Hematopoietic multipotent progenitor cell treated with erythropoietin and hydrocortisone succinate and interleukin-3 and kit ligand, for 6 days (in vitro differentiated cells): ENCODE measurements around the gene METTL2A.
"Not testable (repeated sequence)": the region's sequence is repeated elsewhere in the genome, so short reads cannot be mapped to it uniquely, and the experiment has no call there.

ENCODE experiments used
- DNase-seq: peaks from one replicate; pipeline ENCODE4 v3.0.0-alpha.2; 2015

METTL2A gene, protein sequence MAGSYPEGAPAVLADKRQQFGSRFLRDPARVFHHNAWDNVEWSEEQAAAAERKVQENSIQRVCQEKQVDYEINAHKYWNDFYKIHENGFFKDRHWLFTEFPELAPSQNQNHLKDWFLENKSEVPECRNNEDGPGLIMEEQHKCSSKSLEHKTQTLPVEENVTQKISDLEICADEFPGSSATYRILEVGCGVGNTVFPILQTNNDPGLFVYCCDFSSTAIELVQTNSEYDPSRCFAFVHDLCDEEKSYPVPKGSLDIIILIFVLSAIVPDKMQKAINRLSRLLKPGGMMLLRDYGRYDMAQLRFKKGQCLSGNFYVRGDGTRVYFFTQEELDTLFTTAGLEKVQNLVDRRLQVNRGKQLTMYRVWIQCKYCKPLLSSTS

DNA sequence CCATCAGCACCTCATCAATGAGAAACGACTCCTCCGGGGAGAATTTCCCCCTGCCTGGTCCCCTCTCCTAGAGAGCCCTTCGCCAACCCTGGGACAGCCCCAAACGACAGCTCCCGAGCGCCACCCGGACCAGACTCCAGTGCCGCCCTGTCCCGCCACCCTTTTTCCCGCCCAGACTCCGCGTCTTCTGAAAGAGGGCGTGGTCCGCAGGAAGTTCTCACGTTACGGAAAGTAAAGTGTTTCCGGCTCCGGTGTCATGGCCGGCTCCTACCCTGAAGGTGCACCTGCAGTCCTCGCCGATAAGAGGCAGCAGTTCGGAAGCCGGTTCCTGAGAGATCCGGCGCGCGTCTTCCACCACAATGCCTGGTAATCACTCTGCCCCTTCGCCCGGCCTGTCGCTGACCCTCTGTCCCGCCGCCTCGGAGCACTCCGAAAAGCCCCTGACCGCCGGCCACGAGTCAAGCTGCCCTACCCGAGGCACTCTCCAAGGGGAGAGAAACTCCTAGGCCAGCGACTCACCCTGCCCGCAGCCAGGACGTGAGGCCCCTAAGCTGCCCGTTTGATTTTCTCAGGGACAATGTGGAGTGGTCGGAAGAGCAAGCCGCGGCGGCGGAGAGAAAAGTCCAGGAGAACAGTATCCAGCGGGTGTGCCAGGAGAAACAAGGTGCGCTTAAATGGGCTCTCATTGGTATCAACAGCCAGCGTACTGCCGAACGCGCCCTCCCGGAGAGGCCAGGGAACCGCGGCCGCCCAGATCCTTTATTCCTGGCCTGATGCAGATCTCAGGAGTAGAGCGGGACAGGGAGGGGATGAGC is at the start of gene METTL2A:
Gene METTL2A, plus strand, starts transcription at position 251 of the 815 bp plus-strand sequence. Its CDS starts 6 bp downstream, at position 257.
- peak; percentile 97 for DNase-seq

DNA sequence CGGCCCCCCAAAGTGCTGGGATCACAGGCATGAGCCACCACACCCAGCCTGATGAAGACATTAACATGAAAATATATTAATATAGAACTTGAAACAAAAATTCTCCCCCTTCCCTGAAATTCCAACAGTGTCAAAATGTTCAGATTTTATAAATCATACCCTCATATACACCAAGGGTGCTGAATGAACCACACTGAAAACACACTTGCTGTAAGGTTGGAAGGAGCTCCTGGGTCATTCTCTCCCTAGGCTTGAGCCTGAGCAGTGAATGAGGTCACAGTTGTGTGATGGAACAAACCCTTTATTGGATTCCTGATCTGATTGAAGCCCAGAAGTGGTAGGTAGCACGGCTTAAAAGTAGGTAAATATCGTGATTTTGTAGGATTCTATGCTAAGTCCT is 43.4 kb upstream of the METTL2A start, which contains the start of gene EFCAB3:
Gene EFCAB3, plus strand, starts transcription at position 301 of the 400 bp plus-strand sequence. CDS start 2,427 bp downstream, outside the sequence.
- DNase-seq, result no peak

DNA sequence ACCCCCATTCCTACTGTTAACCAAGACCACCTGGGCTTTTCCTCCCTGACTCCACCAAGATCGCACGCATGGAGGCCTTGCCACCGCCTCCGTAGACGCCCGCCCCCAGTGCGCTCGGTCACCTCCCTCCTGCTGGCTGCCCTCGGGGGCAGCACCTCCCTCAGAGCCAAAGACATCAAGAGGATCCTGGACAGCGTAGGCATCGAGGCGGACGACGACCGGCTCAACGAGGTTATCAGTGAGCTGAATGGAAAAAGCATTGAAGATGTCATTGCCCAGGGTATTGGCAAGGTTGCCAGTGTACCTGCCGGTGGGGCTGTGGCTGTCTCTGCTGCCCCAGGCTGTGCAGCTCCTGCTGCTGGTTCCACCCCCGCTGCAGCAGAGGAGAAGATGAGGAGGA is 42.1 kb upstream of the METTL2A start:
- no peak for DNase-seq

DNA sequence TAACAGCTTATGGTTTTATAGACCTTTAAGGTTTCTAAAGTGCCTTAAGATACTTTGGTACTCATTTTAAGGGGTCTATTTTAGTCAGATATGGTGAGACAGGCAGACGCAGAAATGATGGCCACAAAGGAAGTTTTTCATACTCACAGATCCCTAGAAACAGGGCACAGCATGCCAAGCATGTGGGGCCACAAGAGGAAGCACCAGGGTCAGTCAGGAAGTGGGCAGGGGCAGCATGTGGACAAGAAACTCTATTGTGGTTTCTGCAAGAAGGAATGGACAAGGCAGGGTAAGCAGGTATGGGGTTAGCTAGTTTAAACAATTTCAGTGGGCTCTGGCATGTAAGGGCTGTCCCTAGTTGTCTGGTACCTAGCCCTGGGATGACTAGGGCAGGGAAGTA is 34.8 kb upstream of the METTL2A start:
- DNase-seq, result peak; percentile 4

DNA sequence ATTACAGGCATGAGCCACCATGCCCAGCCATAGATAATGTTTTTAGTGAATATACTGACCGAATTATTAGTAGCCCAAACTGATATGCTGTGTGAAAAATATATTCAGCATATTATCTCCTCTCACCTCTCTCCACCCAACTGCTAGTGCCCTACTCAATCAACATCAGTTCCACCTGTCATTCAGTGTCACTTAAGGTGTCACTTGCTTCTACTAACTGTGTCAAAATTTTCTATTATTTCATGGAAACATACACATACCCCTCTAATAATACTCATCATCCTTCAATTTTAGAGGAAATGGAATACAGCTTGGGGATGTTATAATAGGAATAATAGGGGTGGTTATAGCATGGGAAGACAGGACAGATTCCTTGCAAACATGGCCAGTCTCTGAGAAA is 30.8 kb upstream of the METTL2A start:
- DNase-seq, result no peak

DNA sequence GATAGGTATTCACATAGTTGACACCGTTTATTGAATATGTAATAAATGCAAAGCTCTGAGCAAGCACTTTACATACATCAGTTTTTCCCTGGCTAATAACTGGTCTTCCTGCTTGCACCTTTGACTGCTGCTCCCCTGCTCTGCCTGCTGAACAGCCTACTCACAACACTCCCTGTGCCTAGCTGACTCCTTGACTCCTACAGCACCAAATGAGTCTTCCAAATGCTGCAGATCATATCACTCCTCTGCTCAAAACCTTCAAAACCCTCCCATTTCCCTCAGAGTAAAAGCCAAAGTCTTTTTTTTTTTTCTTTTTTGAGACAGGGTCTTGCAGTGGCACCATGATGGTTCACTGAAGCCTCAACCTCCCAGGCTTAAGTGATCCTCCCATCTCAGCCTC is 24.8 kb upstream of the METTL2A start:
- no peak for DNase-seq

DNA sequence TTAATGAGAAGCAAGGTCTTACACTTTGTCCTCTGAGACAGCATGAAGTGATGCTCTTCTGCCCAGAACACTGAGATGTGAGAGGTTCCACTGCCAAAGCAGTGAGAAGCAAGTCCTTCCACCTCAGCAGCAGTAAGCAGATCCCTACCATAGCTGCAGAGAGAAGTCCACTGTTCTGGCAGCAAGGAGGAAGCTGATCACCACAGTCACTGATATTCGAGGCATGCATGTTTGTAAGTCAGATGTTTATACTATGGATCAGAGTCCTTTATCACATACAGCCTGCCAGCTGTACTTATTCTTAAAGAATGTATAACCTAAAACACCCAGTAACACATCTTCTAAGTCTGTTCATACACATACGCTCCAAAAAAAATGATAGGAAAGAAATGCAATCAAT is 18.2 kb upstream of the METTL2A start:
- DNase-seq, result no peak

DNA sequence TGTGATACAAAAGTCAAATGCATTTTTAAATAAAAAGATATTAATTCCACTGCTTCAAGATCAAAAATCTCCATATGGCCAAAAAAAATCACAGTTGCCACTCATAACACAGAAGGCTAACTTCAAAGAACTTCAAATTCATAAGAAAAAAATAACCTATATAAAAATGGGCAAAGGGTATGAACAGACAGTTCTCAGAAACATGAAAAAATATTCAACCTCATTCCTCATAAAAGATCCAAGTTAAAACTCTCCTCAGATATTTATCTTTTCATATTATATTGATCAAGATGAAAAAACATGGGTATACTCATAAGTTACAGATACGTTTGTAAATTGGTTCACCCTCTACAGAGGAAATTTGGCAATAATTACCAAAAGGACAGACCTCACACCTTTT is 10.6 kb upstream of the METTL2A start:
- DNase-seq, result not testable (repeated sequence)

DNA sequence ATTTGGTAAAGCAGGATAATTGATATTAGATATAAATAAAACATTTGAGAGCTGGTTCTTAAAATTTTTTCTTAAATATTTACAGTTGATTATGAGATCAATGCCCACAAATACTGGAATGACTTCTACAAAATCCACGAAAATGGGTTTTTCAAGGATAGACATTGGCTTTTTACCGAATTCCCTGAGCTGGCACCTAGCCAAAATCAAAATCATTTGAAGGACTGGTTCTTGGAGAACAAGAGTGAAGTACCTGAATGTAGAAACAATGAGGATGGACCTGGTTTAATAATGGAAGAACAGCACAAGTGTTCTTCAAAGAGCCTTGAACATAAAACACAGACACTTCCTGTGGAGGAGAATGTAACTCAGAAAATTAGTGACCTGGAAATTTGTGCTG is 2.5 kb downstream of the METTL2A start:
- not testable (repeated sequence) for DNase-seq

DNA sequence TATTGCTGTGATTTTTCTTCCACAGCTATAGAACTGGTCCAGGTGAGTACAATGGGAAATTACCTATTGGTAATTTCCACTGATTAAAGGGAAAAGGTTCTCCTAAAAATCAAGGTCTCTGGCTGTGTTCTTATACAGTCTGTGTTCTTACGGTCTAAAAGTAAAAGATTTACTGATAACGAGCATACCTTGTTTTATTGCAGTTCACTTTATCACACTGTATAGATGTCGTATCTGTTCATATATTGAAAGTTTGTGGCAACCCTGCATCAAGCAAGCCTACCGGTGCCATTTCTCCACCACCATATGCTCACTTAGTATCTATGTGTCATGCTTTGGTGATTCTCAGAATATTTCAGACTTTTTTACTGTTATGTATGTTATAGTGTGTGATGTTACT is 11.6 kb downstream of the METTL2A start:
- not testable (repeated sequence) for DNase-seq

DNA sequence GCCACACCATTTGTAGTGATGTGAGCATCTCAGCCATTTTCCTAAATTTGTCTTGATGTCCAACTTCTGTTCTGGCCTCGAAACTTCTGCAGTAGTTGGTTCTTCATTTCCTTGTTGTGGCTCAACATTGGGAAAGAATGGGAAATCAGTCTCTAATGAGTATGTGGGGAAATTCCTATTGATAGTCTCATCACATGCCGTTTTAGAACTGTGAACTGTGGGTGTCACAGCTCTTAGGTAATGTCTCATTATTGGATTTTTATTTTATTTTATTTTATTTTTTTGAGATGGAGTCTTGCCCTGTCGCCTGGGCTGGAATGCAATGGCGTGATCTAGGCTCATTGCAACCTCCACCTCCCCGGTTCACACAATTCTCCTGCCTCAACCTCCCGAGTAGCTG is 17.5 kb downstream of the METTL2A start:
- not testable (repeated sequence) for DNase-seq

DNA sequence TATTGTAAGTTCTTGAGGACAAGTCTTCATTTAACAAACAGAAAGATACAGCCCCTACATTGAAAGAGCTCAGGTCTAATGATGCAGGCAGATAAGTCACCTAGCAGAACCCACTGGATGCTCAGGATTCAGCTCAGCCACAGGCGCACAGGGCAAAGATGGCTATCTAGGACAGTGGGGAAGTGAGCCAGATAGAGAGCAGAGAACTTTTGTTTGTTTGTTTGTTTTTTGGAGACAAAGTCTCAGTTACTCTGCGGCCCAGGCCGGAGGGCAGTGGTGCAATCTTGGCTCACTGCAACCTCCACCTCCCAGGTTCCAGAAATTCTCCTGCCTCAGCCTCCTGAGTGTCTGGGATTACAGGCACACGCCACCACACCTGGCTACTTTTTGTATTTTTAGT is 20.4 kb downstream of the METTL2A start:
- no peak for DNase-seq

DNA sequence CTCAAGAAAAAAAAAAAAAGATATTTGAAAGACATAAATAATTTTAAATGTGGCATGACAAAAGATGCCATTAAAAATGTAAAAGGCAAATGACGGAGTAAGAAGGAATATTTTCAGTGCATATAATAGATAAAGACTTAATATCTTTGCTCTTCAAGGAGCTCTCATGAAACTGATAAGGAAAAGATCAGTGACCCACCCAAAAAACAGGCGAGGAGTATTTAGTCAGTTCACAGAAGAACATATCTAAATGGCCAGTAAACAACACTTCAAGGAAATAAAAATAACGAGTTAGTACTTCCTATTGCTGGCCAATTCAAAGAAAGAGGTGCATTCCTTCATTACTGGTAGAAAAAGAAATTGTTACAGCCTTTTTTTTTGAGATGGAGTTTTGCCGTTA is 22.1 kb downstream of the METTL2A start:
- DNase-seq, result peak; percentile 76

DNA sequence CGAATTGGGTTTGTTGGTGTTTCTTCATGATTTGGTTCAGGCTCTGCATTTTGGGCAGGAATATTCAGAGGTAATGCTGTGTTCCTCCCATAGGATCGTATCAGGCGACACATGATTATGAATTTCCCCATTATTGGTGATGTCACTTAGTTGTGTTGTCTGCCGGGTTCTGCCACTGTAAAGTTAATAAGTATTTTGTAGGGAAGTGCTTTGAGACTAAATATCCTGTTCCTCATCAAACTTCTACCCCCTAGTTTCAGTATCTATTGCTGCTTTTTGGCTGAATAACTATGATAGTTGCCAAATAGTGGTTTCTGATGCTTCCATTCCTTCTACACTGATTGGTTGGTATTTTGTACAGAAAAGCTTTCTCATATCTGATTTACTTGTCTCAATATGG is 28.5 kb downstream of the METTL2A start:
- not testable (repeated sequence) for DNase-seq

DNA sequence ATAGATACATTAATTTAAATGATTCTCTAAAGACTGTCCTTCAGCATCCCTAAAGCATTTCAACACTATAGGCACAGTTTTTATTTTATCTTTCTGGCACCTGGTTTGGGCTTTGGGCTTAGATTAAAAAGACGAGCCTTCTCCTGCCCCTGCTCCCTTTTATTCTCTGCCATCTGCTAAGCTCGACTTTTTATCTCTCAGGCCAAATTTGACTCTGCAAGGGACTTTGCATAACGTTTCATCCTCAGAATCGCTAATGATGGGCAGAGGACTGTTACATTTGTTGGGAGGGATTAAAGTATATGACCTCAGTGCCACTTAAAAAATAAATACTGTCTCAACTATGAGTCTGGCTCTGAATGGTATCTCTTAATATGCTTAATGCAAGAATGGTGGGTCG is 29.3 kb downstream of the METTL2A start:
- peak; percentile 40 for DNase-seq

DNA sequence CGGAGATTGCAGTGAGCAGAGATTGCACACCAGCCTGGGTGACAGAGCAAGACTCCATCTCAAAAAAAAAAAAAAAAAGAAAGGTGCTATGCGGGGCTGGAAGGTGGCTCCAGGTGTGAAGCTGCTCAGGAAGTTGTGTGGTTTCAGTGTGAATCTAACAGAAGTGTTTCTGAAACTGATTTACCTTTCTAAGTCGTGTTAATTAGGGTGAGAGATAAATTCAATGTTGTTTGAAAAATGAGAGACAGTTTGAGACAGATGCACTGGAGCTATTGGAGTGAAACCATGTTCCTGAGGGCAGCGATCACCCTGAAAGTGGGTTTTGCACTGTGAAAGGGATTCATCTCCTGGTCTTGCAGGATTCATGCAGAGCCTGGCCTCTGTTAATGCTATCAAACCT is 30.0 kb downstream of the METTL2A start:
- not testable (repeated sequence) for DNase-seq

DNA sequence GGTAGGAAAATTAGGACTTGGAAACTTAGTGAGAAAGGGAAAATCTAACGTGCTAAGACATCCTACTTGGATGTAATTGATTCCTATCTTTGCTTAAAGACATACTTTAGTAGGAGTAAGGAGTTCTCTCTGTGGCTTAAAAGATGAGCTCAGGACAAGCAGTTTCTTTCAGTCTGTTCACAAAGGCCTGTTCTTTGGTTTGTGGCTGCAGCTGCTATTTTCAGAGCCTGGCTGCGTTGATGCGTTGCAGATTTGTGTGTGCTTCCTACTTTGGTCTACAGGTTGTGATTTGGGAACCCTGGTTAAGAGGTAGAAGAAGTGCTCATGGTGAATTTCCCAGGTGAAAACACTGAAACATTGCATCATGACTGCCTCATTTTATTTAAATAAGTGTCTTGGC is 30.4 kb downstream of the METTL2A start:
- not testable (repeated sequence) for DNase-seq

DNA sequence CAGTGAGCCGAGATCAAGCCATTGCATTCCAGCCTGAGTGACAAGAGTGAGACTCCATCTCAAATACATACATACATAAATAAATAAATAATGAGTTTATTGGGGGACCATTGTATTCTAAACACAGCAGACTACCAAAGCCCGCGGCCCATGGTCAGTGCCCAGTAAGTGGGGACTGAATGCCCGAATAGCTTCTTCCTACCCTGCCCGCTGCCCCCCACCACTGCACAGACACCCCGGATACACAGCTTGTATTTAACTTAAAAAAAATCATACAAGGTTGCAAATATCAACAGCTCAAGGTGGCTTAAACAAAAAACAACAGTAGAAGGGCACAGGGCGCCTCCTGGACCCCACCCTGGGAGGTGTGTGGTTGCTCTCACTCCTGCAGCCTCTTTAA is 32.3 kb downstream of the METTL2A start:
- no peak for DNase-seq

DNA sequence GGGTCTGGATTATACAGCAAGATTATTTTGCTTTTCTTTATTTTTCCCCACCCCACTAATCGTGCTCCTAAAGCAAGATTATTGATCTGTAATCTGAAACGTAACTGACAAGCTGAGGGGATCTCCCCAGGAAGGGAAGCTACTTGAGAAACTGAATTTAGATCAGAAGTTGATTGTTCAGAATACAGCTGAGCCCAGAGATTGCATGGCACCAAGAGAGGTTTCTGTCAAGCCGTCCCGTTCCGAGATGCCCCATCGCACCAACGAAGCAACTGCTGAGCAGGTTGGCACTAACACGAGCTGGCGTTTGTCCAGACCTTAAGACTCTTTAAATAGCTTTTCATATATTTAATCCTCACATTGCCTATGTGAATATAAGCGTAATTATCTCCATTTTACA is 34.8 kb downstream of the METTL2A start:
- not testable (repeated sequence) for DNase-seq

DNA sequence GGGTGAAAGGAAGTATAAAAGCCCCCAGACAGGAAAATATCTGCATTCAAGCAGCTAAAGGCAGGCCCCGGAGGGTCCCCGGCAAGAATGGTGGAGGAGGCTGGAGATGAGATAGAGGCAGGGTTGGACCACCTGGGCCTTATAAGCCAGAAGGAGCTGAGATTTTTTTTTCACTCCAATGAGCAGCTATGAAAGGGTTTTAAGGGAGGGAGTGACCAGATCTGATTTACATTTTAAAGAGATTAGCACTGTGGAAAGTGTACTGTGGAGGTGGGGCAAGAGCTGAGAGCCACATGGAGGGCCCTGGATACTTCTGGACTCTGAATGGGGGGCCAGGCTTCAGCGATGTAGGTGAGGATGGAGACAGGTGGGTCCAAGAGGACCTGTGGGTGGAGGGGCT is 40.7 kb downstream of the METTL2A start:
- not testable (repeated sequence) for DNase-seq

DNA sequence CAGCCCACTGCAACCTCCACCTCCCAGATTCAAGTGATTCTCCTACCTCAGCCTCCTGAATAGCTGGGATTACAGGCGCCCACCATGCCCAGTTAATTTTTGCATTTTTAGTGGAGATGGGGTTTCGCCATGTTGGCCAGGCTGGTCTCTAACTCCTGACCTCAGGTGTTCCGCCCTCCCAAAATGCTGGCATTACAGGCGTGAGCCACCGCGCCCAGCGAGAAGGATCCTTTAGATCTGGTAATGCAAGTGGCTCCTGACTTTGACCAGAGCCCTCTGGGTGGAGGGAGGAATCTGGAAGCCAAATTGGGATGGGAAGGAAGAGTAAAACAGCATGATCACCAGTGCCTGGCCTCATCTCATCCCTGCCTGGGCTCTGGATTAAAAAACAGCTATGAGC is 41.6 kb downstream of the METTL2A start:
- not testable (repeated sequence) for DNase-seq

DNA sequence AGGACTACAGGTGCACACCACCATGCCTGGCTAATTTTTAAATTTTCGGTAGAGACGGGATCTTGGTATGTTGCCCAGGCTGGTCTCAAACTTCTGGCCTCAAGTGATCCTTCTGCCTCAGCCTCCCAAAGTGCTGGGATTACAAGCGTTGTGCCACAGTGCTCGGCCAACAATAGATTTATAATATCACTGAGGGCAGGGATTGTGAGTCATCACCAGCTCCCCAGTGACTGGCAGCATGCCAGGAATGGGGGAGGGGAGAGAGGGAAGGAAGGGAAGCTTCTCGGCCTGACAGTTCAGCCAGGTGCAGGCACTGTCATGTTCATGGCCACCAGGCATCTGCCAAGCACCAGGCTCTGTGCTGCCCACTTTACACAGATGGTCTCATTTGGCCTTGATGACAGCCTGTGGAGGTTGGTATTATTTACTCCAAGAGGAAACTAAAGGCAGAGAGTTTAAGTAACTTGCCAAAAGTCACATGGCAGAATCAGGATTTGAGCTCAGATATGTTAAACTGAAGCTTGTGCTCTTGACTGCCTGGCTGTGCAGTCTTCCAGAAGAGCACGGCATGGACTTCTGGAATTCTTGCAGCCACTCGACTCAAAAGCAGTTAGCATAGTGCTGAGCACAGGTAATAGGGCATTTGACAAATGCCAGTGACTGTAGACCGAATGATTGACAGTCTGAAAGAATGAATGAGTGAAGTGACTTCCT is 47.1 kb downstream of the METTL2A start:
- peak; percentile 87 for DNase-seq

DNA sequence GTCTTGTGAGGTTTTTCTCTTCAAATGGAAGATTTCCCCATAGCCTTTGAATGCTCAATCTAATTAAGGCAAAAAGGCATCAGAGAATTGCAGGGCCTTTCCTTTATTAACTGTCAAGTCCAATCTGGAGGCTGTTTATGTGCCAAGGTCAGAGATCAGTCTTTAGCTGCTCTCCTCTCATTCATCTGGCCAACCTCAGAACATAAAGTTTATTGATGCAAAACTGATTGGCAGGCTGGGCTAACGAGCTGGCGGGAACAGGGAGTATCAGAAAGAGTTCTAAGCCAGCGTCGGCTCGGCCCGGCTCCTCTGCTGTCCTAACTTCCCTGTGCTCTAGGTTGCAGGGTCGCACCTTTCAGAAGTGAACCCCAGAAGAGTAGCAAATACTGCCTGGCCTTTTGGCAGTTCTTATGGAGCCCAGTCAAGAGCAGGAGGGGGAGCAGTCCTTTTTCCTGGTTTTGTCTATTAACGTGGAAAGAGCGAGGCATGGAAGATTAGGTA is 47.7 kb downstream of the METTL2A start:
- not testable (repeated sequence) for DNase-seq
